ENCODE results near the gene UNCX.

DNA sequence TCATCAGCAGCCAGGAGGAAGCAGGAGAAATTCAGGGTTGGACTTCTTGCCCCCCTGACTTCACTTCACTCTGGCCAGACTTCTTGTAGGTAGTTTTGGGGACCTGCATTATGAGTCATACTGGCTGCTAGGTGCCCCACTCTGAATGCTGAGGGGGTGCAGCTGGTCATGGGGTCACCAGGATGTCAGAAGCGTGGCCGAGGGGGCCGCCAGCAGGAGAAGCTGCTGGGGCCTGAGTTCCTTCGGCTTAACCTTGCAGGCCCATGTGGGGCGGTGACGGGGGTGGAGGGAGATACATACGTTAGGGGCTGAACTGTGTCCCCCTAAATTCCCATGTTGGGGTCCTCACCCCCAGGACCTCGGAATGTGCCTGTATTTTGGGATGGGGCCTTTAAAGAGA is 18.2 kb downstream of the UNCX start:
- TF ChIP-seq CEBPB (IDR thresholded peaks at IDR 0.05; ENCODE audit: low read depth, low read length) (no peak), RCOR1 (IDR thresholded peaks at IDR 0.05; ENCODE audit: insufficient replicate concordance, low read length) (no peak), ELK1 (IDR thresholded peaks at IDR 0.05; ENCODE audit: borderline replicate concordance, low read depth, low read length) (no peak), BHLHE40 (IDR thresholded peaks at IDR 0.05; ENCODE audit: low read depth, low read length) (no peak)
- TF ChIP-seq, protein P1, sequence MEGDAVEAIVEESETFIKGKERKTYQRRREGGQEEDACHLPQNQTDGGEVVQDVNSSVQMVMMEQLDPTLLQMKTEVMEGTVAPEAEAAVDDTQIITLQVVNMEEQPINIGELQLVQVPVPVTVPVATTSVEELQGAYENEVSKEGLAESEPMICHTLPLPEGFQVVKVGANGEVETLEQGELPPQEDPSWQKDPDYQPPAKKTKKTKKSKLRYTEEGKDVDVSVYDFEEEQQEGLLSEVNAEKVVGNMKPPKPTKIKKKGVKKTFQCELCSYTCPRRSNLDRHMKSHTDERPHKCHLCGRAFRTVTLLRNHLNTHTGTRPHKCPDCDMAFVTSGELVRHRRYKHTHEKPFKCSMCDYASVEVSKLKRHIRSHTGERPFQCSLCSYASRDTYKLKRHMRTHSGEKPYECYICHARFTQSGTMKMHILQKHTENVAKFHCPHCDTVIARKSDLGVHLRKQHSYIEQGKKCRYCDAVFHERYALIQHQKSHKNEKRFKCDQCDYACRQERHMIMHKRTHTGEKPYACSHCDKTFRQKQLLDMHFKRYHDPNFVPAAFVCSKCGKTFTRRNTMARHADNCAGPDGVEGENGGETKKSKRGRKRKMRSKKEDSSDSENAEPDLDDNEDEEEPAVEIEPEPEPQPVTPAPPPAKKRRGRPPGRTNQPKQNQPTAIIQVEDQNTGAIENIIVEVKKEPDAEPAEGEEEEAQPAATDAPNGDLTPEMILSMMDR (conservative IDR thresholded peaks at IDR 0.05; ENCODE audit: low read depth, low read length) = no peak

Measured in IMR-90 (cell line).